CD4-positive, alpha-beta T cell treated with Interleukin-21 for 1 hour (primary cell): ENCODE data around the gene MROH7.

Source experiments
- DNase-seq: peaks from one replicate; pipeline ENCODE4 v3.0.0-alpha.2; 2020

The MROH7 gene

DNA sequence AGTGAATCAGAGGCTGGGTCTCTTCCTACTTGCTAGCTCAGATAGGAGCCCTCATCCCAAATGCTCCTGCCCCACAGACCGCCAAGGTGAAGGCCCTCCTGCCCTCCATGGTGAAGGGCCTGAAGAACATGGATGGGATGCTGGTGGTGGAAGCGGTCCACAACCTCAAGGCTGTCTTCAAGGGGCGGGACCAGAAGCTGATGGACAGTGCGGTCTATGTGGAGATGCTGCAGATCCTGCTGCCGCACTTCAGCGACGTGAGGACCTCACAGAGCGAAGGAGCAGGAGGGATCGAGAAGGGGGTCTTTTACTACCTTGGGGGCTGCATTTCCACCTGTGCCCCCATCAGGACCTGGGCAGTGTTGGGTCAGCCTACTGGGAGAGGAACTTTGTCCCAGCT, 59.5 kb downstream of the MROH7 start:
- no peak for DNase-seq

- DNase-seq: no peak
Observed at GRCh38 chr1:54701996-54702395, 60.4 kb downstream of the MROH7 start.

DNA sequence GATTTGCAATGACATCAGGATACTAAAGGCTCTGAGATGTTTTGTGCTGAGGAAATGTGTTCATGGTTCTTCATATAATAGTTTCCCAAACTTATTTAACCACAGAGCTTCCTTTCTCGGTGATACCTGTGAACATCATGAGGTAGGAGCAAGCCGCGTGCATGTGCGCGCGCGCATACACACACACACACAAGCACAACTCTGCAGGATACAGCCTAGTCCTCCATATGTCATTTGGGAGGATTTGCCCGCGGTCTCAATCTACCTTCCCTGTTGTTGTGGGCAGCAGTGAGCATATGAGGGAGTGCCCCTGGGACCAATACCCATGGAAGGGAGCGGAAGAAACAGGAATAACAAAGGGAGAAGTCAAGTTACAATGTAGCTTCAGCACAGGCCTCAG, 61.9 kb downstream of the MROH7 start:
- DNase-seq: no peak

- no peak for DNase-seq
Observed at GRCh38 chr1:54705153-54705552, 63.6 kb downstream of the MROH7 start.

DNA sequence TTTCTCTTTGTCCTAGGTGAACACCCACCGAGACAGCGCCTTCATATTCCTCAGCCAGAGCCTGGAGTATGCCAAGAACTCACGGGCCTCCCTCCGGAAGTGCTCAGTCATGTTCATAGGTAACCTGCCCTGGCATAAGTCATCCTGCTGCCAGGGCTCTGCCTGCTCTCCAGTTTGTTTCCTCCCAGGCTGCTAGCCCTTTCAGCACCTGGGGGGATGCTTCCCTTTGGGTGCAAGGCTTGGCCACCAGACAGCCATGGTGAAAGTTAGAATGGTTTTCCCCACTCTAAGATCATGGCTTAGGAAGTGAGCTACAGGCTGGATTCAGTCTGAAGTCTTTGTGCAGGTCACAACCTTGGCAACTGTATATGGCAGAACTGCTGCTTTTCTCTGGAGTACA, 64.8 kb downstream of the MROH7 start:
- DNase-seq: no peak

GRCh38 chr1:54708385-54708784, 66.8 kb downstream of the MROH7 start:
- DNase-seq: no peak

DNA sequence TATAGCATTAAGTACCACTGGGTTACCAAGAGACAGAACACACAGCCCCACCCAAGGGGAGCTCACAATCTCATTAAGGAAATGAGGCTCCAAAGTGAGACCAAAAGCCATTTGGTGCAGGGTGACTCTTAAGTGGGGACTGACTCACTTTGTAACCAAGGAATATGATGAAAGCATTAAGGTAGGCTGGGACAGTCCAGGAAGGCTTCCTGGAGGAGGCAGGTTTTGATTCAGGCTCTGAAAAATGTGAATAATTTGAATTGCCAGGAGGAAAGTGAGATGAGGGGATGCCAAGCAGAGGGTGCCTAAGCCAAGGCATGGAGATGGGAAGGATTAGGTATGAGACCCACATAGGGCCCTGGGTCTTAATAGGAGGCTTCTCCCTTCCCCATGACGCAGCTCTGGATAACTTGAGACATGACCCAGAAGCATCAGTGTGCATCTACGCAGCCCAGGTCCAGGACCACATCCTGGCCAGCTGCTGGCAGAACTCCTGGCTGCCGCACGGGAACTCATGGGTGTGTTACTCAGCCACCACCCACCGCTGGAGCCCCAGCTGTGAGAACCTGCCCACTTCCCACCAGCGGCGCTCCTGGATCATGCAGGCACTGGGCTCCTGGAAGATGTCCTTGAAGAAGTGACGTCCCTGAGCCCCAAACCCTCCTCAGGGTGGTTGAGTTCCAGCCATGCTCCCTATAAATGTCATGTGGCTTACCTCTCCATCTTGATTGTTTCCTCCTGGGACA, 68.1 kb downstream of the MROH7 start:
- no peak for DNase-seq

- DNase-seq: no peak
Observed at GRCh38 chr1:54710434-54710833, 68.8 kb downstream of the MROH7 start.

- DNase-seq: no peak
Observed at GRCh38 chr1:54710841-54711240, 69.3 kb downstream of the MROH7 start.

DNA sequence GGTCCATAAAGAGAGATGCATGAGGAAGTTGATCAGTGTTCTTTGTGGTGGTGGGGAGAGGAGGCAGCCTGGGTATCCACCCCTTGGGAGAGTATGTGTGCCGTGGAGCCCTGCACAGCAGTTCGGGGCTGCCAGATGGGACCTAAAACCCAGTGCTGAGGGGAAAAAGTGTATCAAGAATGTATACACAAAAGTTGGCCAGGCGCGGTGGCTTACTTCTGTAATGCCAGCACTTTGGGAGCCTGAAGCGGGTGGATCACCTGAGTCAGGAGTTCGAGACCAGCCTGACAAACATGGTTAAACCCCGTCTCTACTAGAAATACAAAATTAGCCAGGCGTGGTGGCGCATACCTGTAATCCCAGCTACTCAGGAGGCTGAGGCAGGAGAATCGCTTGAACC, 70.0 kb downstream of the MROH7 start:
- no peak for DNase-seq

DNA sequence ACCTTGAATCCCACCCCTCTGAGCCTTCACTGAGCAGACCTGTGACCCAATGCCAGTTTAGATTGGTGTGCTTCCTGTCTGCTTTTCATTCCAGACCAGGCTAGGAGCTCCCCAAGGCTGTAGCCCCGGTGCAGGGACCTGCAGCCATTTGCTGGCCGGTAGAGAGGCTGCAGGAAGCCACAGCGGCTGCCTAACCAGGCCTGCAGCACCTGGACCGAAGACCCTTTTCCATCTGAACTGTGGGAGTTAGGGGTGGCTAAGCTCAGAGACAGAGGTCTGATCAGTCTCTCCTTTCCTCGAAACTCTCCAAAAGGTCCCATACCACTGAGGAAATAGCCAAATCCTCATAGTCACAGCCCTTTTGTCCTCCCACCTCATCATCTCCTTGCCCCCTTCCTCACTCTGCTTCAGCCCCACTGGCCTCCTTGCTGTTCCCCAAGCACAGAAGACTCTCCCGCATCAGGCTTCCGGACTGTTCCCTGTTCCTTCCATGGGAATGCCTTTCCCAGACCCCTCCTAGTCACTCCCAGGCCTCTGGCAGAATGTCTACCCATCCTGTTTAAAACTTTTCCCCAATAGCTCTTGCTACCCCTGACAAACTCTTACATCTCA, 73.4 kb downstream of the MROH7 start:
- DNase-seq: no peak

GRCh38 chr1:54715493-54716298, 74.1 kb downstream of the MROH7 start, which contains the start of gene TTC4:
TTC4 (plus strand) TSS chr1:54715861; CDS start chr1:54715909, 48 bp downstream.
- peak; percentile 85 for DNase-seq

- no peak for DNase-seq
Observed at GRCh38 chr1:54716299-54717047, 74.9 kb downstream of the MROH7 start.

DNA sequence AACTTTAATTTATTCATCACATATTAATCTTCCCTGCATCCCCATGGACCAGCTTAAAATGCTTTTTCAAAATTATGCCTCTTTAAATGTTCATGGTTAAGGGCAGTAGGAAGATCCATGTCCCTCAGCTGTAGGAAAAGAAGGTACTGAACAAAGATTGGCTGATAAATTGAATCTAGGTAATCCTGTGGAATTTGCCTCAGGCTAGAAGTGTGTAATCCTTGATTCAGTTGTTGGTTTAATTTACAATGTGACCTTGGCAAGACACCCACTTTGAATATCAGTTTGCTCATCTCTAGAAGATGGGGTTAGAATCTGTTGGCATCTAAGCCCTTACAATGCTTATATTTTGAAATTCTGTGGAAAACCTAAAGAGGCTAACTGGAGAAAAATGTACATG, 80.1 kb downstream of the MROH7 start:
- DNase-seq: no peak

- no peak for DNase-seq
Observed at GRCh38 chr1:54723985-54724384, 82.4 kb downstream of the MROH7 start.

- no peak for DNase-seq
Observed at GRCh38 chr1:54724771-54725170, 83.2 kb downstream of the MROH7 start.

- no peak for DNase-seq
Observed at GRCh38 chr1:54728027-54728426, 86.4 kb downstream of the MROH7 start.

DNA sequence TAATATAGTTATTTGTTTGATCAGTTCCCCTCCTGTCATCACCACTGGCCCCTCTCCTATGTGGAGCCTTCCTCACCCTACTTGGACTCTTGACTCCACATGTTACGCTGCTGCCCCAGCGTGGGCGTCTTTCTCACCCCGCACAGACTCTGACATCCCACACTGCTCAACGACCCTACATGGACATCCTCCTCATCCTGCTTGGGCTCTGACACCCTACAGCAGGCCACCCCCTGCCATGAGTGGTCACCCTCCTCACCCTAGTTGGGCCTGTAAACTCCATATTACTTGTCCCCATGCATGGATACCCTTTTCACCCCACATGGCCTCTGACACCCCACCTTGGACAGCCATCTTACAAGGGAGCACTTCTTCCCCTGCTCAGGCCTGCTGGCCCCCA, 95.1 kb downstream of the MROH7 start:
- no peak for DNase-seq

- DNase-seq: no peak
Observed at GRCh38 chr1:54738244-54738643, 96.7 kb downstream of the MROH7 start.

- DNase-seq: no peak
Observed at GRCh38 chr1:54741531-54741930, 99.9 kb downstream of the MROH7 start.

GRCh38 chr1:54742282-54742681, 100.7 kb downstream of the MROH7 start:
- no peak for DNase-seq

- DNase-seq: no peak
Observed at GRCh38 chr1:54743416-54744226, 102.0 kb downstream of the MROH7 start.
